B cell (primary cell): ENCODE measurements around the gene SART3. TPM values are rescaled to one million over a fixed set of nuclear protein-coding genes. Genes with fewer than 3 reads are reported as not detected.

Experiments used
- ATAC-seq: fragments of 200-7000 bp; cut with Tn5 transposase; one replicate; pipeline ENCODE4 v1.10.0; 2021; ENCODE audit warnings: low read depth, mild to moderate bottlenecking, moderate number of reproducible peaks, moderate library complexity
- CTCF ChIA-PET: fragments of 350-600 bp; sonication (Branson Sonifier 250); formaldehyde crosslinking; loops from one replicate; lab custom pipeline; 2021; ENCODE audit warnings: antibody characterized with exemption, inconsistent platforms; lab: Charles Lee
- POLR2A ChIA-PET: fragments of 350-600 bp; sonication (Branson Sonifier 250); formaldehyde crosslinking; loops from one replicate; lab custom pipeline; 2021; ENCODE audit warnings: antibody characterized with exemption; lab: Charles Lee
- DNase-seq: peaks from one replicate; pipeline ENCODE4 v3.0.0; 2013
- H2AFZ ChIP-seq: 2 replicates; pipeline ENCODE4 v1.6.1; 2012; ENCODE audit warnings: mild to moderate bottlenecking, low read depth, low read length; ENCODE audit not compliant: insufficient read depth, poor library complexity, severe bottlenecking
- H3K27ac ChIP-seq, 2 donors: 1 replicate in 1 of 2; 2 replicates in 1 of 2; pipeline ENCODE4 v1.5.1; 2012 to 2013; ENCODE audit warnings: low read length in 2 of 2, mild to moderate bottlenecking in 2 of 2, moderate library complexity in 1 of 2
- H3K27me3 ChIP-seq, 4 experiments: fragments of 200-600 bp in 1 of 4; sonication (generic) in 1 of 4; replicated peaks in 1 of 4; 1 replicate in 2 of 4; 2 replicates in 2 of 4; pipeline versions ENCODE4 v1.6.1 to v1.7.0; 2013 to 2016; ENCODE audit warnings: low read length in 3 of 4, mild to moderate bottlenecking in 2 of 4, mixed read lengths in 1 of 4, moderate library complexity in 1 of 4; ENCODE audit not compliant: insufficient read depth in 4 of 4, control insufficient read depth in 3 of 4; ENCODE audit errors: control extremely low read depth in 1 of 4
- H3K36me3 ChIP-seq, 2 experiments: replicated peaks in 1 of 2; 1 replicate in 1 of 2; 2 replicates in 1 of 2; pipeline versions ENCODE4 v1.6.1 to v1.7.1; 2013; ENCODE audit warnings: low read length in 1 of 2; ENCODE audit not compliant: insufficient read depth in 2 of 2, control insufficient read depth in 1 of 2; ENCODE audit errors: control extremely low read depth in 1 of 2, extremely low read depth in 1 of 2
- H3K4me1 ChIP-seq, 2 donors: fragments of 200-600 bp in 1 of 2; sonication (generic) in 1 of 2; 1 replicate in 1 of 2; 2 replicates in 1 of 2; pipeline versions ENCODE4 v1.5.1 to v1.6.1; 2013 to 2017; ENCODE audit warnings: low read length in 2 of 2; ENCODE audit not compliant: control insufficient read depth in 2 of 2, insufficient read depth in 2 of 2
- H3K4me2 ChIP-seq: replicated peaks from 2 replicates; pipeline ENCODE3; 2012; ENCODE audit warnings: mild to moderate bottlenecking, low read depth, low read length; ENCODE audit not compliant: poor library complexity, severe bottlenecking
- H3K4me3 ChIP-seq, 5 experiments: fragments of 200-600 bp in 1 of 5; sonication (generic) in 1 of 5; 1 replicate in 3 of 5; 2 replicates in 2 of 5; pipeline versions ENCODE4 v1.5.1 to v1.7.0; 2011 to 2016; ENCODE audit warnings: low read length in 4 of 5, mild to moderate bottlenecking in 4 of 5, low read depth in 2 of 5, control low read depth in 1 of 5, moderate library complexity in 1 of 5; ENCODE audit not compliant: insufficient read depth in 1 of 5; ENCODE audit errors: control extremely low read depth in 1 of 5, extremely low read depth in 1 of 5
- H3K79me2 ChIP-seq: fragments of 200-600 bp; sonication (generic); one replicate; pipeline ENCODE4 v1.6.0; 2016; ENCODE audit warnings: low read length; ENCODE audit not compliant: control insufficient read depth, insufficient read depth
- H3K9ac ChIP-seq: fragments of 200-600 bp; sonication (generic); 2 replicates; pipeline ENCODE4 v1.6.1; 2017; ENCODE audit warnings: mild to moderate bottlenecking, low read length, moderate library complexity
- H3K9me3 ChIP-seq, 3 donors: one replicate each; pipeline versions ENCODE4 v1.6.1 to v1.7.1; 2013; ENCODE audit warnings: low read length in 2 of 3; ENCODE audit not compliant: control insufficient read depth in 2 of 3, insufficient read depth in 1 of 3; ENCODE audit errors: control extremely low read depth in 1 of 3
- H4K20me1 ChIP-seq: 2 replicates; pipeline ENCODE4 v1.6.0; 2012; ENCODE audit warnings: mild to moderate bottlenecking, low read length; ENCODE audit not compliant: insufficient read depth, control insufficient read depth, poor library complexity, severe bottlenecking
- H3K27ac Mint-ChIP-seq: one replicate; pipeline ENCODE4 v1.8.0; 2021; ENCODE audit warnings: mixed read lengths
- H3K27me3 Mint-ChIP-seq: one replicate; pipeline ENCODE4 v1.8.0; 2021; ENCODE audit warnings: mixed read lengths
- H3K4me1 Mint-ChIP-seq: one replicate; pipeline ENCODE4 v1.8.0; 2021; ENCODE audit warnings: mixed read lengths
- H3K4me3 Mint-ChIP-seq: one replicate; pipeline ENCODE4 v1.8.0; 2021; ENCODE audit warnings: mixed read lengths
- H3K9me3 Mint-ChIP-seq: one replicate; pipeline ENCODE4 v1.8.0; 2022; ENCODE audit warnings: mixed read lengths; ENCODE audit not compliant: insufficient read depth
- EZH2 ChIP-seq: IDR thresholded peaks from 2 replicates; pipeline ENCODE4 v1.6.1; 2012; ENCODE audit warnings: borderline replicate concordance, low read depth, mild to moderate bottlenecking, moderate library complexity, low read length; ENCODE audit not compliant: insufficient read depth, poor library complexity, severe bottlenecking
- WGBS: methylation state at CpG from one replicate; pipeline ENCODE4 v1.1.5; 2013; ENCODE audit warnings: missing lambda C conversion rate; ENCODE audit not compliant: insufficient coverage; 5-methylcytosine and 5-hydroxymethylcytosine counted together
- intact Hi-C: fragments of 100-400 bp; cut with micrococcal nuclease; formaldehyde crosslinking; loops from one replicate; pipeline ENCODE4 v1.10.0; 2022
- polyA plus RNA-seq: library from polyadenylated mRNA; depleted of rRNA; stranded (reverse); fragments of >200 nt; gene quantifications from 2 replicates; pipeline ENCODE4 v1.2.3, GENCODE V29; 2012
- total RNA-seq, 2 donors: library from RNA; stranded (reverse); fragments of 120-200 nt in 1 of 2; gene quantifications; 1 replicate in 1 of 2; 2 replicates in 1 of 2; pipeline versions ENCODE4 v1.2.3 to v1.2.4, GENCODE V29; 2013 to 2022
- TF ChIP-seq, protein P1 (sequence below): fragments of 200-600 bp; IDR thresholded peaks from one replicate; pipeline ENCODE4 v1.8.0; 2022; ENCODE audit warnings: antibody characterized with exemption, mild to moderate bottlenecking

SART3 gene
- total and polyA plus RNA-seq, 2 donors (not counting 1 experiment from before 2014, with no cell fraction given): 24.1 to 131 TPM

DNA sequence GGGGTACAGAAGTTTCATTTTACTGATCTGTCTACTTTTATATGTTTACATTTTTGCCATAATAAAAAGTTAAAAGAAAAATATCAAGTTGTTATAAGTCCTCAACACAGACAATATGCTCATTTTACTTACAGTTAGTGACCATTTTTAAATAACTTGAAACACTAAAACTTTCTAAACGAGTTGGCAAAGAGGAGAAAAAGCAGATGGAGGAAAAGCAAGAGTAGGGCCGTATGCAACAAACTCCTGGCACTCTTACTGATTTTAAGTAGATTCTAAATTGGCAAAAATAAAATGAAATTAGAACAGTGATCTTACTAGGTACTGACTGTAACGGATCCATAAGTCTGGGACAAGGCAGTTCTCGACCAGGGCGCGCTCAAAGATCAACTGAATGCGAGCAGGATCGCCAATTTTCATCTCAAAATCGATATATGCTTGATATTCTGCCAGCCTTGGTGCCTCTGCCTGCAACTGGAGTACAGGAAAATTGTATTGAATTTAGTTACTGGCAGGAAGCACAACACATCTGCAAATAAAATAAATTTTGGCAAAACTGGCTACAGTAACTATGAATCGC lies 22.3 kb downstream of the SART3 start:
- no peak overlapping the region for H3K9ac ChIP-seq
- ATAC-seq (no peak), DNase-seq (no peak)
- peaks cover 0 to 16% of the 10 kb centered on the region in 2 donors for H3K4me1 ChIP-seq
- H3K27ac ChIP-seq: no peak overlapping the region
- H3K9me3 ChIP-seq: peaks cover 0 to 5% (median 0%) of the 10 kb centered on the region in 3 donors
- Mint-ChIP-seq H3K27me3 (no peaks in the 10 kb centered on the region), H3K4me1 (peaks cover 17% of the 10 kb centered on the region), H3K9me3 (no peaks in the 10 kb centered on the region), H3K27ac (no peak overlapping the region), H3K4me3 (no peak overlapping the region)
- CTCF ChIA-PET: no interaction called here
- 97% methylated on average over 9 of the region's 10 CpGs for WGBS
- H2AFZ ChIP-seq: no peak overlapping the region
- no peak overlapping the region for H3K4me2 ChIP-seq
- POLR2A ChIA-PET: no interaction called here
- H3K27me3 ChIP-seq: no peaks in the 10 kb centered on the region
- TF ChIP-seq, protein P1, sequence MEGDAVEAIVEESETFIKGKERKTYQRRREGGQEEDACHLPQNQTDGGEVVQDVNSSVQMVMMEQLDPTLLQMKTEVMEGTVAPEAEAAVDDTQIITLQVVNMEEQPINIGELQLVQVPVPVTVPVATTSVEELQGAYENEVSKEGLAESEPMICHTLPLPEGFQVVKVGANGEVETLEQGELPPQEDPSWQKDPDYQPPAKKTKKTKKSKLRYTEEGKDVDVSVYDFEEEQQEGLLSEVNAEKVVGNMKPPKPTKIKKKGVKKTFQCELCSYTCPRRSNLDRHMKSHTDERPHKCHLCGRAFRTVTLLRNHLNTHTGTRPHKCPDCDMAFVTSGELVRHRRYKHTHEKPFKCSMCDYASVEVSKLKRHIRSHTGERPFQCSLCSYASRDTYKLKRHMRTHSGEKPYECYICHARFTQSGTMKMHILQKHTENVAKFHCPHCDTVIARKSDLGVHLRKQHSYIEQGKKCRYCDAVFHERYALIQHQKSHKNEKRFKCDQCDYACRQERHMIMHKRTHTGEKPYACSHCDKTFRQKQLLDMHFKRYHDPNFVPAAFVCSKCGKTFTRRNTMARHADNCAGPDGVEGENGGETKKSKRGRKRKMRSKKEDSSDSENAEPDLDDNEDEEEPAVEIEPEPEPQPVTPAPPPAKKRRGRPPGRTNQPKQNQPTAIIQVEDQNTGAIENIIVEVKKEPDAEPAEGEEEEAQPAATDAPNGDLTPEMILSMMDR: no peak
- TF ChIP-seq EZH2: no peak
- peaks cover 28% of the 10 kb centered on the region for H4K20me1 ChIP-seq
- H3K36me3 ChIP-seq: peaks cover 8 to 78% of the 10 kb centered on the region in 2 experiments
- H3K79me2 ChIP-seq: peaks cover 41% of the 10 kb centered on the region
- H3K4me3 ChIP-seq: no peak overlapping the region
- intact Hi-C loops: no loop called here

DNA sequence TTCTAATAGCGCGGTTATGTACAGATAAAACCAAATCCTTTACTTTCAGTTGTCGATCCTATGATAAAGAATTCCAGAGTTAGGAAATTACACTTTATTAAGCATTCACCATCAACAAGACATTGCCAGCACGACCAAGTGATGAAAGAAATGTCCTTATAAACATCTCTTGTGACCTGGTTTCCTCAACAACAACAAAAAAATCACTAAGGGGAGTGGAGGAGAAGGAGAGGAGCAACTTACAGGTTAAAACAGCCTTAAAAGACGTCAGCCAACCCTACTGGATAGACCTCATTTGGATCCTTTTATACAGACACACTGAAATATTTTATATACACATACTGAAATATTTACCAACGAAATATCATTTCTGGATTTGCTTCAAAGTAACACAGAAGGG lies 22.8 kb downstream of the SART3 start:
- Histone ChIP-seq H3K79me2 (peaks cover 35% of the 10 kb centered on the region), H3K27me3 (no peaks in the 10 kb centered on the region), H4K20me1 (peaks cover 22% of the 10 kb centered on the region), H3K36me3 (peaks cover 7 to 77% of the 10 kb centered on the region in 2 experiments), H3K4me2 (no peak overlapping the region), H3K4me3 (no peak overlapping the region), H2AFZ (no peak overlapping the region), H3K9me3 (peaks cover 0 to 5% (median 0%) of the 10 kb centered on the region in 3 donors), H3K4me1 (peaks cover 0 to 16% of the 10 kb centered on the region in 2 donors), H3K9ac (no peak overlapping the region), H3K27ac (no peak overlapping the region)
- POLR2A ChIA-PET: no interaction called here
- peaks cover 16% of the 10 kb centered on the region for H3K4me1 Mint-ChIP-seq
- H3K4me3 Mint-ChIP-seq: no peak overlapping the region
- ATAC-seq: no peak
- intact Hi-C loops: no loop called here
- CTCF ChIA-PET: interaction anchor here (0.6 kb wide), 1 partner anchor 19 kb away, joined by 3 read pairs; no protein-coding TSS in a partner anchor
- WGBS: no CpG with 5 or more reads among the region's 6 CpGs
- no peaks in the 10 kb centered on the region for H3K9me3 Mint-ChIP-seq
- DNase-seq: no peak
- TF ChIP-seq, protein P1: no peak
- TF ChIP-seq EZH2: no peak
- no peak overlapping the region for H3K27ac Mint-ChIP-seq
- H3K27me3 Mint-ChIP-seq: no peaks in the 10 kb centered on the region
